NCI-H82 (cell line): ENCODE results near the gene ITGB3.
A peak's percentile ranks its signal among the peaks of the same experiment; 100 is the strongest.

Source experiments
- DNase-seq: peaks from one replicate; lab custom pipeline; 2025; lab: John Stamatoyannopoulos, UW

ITGB3 gene

DNA sequence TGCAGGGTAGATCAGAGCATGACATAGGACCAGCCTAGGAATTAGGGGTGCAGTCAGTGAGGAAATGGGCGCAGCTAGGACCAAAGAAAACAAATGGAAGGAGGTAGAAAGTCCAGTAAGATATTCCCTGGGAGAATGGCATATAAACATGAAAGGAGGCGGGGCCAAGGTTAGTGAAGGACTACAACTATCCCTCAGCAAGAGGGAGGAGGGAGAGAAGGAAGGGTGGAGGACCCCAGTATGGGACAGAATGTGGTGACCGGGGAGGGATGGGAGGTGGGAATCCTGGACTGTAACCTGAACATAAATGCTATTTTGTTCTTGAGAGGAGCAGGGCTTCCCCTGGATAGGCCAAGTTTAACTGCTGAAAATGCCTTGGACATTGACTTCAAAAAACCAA is 22.8 kb downstream of the ITGB3 start:
- no peak for DNase-seq

DNA sequence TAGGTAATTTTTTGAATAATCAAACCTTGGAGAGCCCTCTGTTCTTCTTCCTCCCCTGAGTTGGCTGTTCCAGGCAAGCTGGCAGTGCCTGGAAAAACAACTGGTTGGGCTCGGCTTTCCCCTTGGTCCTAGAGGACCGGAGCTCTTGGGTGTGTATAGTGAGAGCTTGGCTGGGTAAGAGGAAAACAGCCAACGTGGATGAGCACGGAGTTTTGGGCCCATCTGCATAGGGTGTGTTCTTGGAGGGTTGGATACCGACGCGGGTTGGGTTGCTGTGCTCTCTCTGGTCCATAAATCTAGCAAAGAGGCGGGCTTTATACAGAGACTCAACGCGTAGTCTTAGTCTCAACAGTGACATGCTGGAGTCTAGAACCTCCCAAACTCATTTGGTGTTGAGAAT is 23.2 kb downstream of the ITGB3 start:
- peak; percentile 37 for DNase-seq

DNA sequence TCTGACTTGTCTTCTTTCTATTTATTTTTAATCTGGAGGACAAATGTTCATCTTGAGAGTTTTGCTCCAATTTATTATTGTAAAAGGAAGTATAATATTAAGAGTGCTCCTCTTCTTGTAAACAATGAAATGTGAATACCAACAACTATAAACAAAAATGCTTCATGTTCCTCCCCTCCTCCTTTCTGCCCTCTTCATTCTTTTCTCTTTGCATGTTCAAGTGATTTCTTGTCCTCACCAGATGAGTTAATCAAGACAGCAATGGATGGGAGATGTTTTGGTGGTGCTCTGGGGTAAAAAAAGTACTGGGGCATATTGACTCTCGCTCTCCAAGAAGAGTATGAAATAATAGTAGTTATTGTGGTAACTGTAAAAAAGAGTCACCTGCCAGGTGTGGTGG is 24.3 kb downstream of the ITGB3 start:
- DNase-seq: no peak

DNA sequence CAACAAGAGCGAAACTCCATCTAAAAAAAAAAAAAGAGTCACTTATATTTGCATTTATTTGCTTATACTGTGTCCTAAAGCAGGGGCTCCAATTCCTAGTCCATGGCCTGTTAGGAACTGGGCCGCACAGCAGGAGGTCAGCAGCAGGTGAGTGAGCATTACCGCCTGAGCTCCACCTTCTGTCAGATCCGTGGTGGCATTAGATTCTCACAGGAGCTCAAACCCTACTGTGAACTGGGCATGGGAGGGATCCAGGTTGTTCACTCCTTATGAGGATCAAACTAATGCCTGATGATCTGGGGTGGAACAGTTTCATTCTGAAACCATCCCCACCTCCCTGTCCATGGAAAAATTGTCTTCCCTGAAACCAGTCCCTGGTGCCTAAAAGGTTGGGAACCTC is 24.9 kb downstream of the ITGB3 start:
- no peak for DNase-seq

DNA sequence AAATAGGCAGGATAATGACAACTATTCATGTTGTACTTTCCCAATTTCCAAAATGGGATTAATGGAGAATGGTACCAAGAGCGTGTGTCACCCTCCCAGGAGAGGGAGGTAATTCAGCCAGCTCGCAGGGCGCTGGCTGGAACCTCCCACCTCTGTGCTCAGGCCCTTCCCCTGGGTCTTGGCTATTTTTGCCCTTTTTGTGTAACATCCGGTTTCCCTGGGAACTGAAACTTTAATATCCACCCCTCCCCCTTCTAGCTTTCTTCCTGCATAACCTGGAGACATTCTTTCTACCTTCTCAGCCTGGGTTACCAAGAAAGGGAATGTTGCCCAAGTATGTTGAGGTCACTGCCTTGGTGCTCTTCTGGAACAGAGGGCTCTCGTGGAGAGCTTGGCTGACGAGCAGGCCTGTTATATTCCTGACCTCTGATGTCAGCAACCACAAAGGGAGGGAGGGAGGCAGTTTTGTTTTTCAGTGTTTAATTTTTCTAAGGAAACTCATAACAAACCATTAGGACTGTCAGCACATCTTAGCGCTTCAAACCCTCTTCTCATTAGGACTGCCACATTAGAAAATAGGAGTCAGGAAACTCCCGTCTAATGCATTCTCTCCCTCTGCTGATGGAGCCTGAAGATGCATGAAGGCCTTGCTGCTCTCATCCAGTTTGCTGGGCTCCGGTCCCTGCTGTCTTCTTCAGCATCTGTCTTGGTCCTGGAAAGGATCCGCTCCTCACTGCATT is 25.6 kb downstream of the ITGB3 start:
- DNase-seq: no peak

DNA sequence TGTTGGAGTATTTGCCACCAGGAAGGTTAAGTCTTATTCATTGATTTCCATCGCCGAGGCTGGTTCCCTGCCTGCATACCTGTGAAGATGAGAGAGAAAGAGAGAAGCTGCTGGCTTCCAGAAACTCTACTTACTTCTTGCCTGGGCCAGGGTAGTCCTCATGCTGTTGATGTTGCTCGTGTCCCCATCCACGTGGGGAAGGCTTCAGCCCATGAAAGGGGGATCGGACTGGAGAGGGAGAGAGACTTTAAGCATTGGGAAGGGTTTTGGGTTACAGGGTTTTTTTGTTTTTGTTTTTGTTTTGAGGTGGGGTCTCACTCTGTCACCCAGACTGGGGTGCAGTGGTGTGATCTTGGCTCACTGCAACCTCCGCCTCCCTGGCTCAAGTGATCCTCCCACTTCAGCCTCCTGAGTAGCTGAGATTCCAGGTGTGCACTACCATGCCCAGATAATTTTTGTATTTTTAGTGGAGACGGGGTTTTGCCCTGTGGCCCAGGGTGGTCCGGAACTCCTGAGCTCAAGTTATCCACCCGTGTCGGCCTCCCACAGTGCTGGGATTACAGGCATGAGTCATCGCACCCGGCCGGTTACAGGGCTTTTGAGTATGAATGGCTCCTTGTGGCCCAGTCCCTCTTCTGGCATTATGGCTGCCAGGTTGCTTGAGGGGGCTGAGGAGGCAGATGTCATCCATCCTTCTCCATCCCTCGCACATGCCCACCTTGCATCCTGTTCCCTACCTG is 26.6 kb downstream of the ITGB3 start:
- no peak for DNase-seq

DNA sequence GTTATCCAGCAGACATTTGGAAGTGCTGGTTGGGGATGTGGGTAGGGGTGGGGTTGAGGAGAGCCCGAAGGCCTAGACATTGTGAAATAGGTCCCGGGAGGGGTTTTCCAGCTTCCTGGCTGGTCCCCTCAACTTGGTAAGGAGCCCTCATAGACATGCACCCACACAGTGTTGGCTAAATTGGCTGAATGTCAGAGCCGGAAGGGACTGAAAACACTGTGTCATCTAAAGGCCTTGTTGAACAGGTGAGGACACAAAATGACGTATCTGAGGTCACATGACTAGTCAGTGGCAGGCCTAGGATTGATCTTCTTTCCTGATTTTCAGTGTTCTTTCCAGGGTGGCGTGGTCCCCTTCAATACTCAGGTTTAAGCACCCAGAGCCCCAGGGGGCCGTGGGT is 27.6 kb downstream of the ITGB3 start:
- DNase-seq: no peak

DNA sequence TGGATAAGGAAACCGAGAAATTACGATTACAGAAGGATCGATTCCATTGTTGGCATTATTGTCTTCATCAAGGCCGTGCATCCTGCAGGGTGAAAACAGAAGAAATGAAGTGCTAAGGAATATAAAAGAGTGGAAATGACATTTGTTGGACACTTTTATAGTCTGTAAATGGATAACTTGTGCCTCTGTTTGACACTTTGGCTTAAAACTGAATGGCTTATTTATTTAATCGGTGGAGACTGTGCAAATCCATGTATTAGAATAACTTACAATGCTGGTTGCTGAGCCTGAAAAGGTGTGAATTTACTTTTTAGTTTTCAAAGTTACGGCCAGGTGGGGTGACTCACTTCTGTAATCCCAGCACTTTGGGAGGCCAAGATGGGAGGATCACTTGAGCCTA is 31.4 kb downstream of the ITGB3 start:
- no peak for DNase-seq

DNA sequence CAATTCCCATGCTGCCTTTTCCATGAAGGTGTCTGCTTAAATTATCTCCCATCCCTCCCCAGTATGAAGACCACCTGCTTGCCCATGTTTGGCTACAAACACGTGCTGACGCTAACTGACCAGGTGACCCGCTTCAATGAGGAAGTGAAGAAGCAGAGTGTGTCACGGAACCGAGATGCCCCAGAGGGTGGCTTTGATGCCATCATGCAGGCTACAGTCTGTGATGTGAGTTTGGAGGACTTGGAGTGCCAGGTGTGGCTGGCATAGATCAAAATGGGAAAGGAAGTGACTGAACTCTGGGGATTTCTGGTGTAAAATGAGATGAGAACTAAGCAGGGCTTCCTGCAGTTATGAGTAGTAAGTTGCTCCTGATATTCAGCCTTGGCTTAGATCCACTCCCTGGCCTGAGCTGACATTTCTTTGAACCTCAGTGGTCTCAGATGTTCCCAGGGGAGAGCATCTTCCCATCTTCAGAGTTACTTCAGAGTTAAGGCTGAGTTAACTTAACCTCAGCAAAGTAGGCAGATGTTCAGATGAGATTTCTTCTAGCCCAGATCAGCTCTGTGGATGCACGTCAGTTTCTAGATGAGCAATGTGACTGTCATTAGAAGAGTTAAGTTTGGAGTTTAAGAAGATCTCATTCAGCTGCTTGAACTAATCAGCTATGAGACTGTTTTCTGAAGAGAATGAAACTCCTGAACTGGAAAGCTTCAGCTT is 32.7 kb downstream of the ITGB3 start:
- DNase-seq: no peak

DNA sequence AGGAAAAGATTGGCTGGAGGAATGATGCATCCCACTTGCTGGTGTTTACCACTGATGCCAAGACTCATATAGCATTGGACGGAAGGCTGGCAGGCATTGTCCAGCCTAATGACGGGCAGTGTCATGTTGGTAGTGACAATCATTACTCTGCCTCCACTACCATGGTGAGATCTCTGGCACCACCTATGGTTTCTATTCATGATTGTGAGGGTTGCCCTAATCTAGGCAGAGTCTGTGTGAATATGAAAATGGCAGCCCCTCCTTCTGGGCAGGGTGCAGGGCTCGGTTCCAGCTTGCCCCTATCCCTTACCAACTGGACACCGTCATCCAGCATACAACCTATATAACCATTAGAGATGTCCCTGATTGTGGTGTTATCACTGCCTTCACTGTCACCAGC is 33.4 kb downstream of the ITGB3 start:
- DNase-seq: no peak

DNA sequence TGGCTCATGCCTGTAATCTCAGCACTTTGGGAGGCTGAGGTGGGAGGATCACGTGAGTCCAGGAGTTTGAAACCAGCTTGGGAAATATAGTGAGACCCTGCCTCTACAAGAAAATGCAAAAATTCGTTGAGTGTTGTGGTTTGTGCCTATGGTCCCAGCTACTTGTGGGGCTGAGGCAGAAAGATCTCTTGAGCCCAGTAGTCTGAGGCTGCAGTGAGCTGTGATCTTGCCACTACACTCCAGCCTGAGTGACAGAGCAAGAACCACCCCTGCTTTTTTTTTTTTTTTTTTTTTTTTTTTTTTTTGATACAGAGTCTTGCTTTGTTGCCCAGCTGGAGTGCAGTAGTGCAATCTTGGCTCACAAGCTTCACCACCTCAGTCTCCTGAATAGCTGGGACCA is 34.0 kb downstream of the ITGB3 start:
- DNase-seq: no peak

DNA sequence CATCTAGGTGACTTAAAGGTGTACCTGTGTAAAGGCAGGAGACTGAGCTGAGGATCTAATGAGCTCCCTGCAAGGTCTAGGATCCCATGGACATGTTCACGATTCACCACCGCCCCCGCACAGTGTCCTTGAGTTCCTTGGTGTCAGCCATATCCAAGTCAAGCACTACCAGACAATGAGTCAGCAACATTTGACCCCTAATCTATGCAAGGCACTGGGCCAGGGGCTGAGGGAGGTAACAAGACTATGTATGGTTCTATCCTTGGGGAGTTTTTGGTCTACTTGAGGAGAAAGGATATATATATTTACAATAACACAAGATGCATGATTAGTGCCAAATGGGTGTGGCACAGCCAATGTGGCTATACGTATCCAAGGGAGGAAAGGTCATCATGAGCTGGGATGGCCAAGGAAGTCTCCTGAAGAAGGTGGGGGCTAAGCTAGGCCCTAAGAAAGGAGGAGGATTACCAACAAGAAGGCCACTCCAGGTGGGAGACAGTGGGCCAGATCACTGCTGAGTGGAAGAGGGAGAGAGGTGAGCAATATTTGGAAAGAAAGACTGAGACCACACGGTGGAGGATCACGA is 35.0 kb downstream of the ITGB3 start:
- DNase-seq: no peak

DNA sequence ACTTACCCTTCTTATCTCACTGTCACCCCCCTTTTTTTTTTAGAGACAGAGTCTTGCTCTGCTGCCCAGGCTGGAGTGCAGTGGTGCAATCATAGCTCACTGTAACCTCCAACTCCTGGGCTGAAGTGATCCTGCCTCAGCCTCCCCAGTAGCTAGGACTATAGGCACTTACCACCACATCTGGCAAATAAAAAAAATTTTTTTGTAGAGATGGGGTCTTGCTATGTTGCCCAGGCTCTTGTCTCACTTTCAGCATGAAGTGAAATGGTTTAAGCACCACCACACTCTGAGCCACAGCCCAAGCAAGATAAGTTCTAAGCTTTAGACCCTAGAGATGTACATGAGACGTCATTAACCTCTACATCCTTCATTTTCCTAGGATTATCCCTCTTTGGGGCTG is 35.7 kb downstream of the ITGB3 start:
- no peak for DNase-seq

DNA sequence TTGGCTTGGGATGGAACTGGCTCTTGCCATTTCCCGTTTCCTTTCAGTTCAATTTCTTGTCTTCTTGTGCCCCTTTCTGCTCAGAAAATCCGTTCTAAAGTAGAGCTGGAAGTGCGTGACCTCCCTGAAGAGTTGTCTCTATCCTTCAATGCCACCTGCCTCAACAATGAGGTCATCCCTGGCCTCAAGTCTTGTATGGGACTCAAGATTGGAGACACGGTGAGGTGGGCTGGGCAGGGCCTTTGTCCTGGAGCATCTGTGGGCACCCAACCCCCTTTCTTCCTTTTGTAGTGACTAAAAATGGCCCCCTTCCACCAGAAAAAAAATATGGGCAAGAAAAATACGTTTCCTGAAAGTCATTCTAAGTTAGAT is 37.2 kb downstream of the ITGB3 start:
- DNase-seq: no peak

DNA sequence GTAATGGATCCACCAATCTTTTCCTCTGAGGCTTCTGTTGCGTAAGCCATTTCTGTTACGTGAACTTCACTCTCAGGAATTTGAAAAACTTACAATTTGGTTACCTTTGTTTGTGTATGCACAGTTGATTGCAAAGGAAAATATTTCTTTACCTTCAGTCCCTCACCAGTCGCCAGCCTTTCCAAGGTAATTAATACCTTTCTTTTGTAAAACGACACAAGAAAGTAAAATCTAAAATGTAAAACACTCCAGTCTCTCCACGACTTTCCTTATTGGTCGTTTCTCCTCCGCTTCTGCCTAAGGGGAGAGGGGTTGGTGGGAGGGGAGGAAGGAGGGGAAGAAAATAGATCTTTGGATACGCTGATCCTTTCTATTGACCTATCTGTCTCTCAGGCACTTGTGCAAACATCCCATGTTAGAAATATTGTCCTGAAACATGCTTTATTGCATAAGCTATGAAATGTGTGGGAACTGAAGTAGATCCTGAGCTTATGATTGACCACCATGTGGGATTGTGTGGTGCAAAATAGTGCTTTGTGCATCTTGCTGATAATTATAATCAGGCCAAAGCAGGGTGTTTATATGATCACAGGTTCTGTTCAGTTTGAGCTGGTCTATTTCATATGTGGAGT is 37.7 kb downstream of the ITGB3 start:
- DNase-seq: no peak

DNA sequence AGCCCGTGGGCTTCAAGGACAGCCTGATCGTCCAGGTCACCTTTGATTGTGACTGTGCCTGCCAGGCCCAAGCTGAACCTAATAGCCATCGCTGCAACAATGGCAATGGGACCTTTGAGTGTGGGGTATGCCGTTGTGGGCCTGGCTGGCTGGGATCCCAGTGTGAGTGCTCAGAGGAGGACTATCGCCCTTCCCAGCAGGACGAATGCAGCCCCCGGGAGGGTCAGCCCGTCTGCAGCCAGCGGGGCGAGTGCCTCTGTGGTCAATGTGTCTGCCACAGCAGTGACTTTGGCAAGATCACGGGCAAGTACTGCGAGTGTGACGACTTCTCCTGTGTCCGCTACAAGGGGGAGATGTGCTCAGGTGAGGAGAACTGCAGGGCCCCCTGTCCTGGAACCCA is 38.6 kb downstream of the ITGB3 start:
- no peak for DNase-seq

DNA sequence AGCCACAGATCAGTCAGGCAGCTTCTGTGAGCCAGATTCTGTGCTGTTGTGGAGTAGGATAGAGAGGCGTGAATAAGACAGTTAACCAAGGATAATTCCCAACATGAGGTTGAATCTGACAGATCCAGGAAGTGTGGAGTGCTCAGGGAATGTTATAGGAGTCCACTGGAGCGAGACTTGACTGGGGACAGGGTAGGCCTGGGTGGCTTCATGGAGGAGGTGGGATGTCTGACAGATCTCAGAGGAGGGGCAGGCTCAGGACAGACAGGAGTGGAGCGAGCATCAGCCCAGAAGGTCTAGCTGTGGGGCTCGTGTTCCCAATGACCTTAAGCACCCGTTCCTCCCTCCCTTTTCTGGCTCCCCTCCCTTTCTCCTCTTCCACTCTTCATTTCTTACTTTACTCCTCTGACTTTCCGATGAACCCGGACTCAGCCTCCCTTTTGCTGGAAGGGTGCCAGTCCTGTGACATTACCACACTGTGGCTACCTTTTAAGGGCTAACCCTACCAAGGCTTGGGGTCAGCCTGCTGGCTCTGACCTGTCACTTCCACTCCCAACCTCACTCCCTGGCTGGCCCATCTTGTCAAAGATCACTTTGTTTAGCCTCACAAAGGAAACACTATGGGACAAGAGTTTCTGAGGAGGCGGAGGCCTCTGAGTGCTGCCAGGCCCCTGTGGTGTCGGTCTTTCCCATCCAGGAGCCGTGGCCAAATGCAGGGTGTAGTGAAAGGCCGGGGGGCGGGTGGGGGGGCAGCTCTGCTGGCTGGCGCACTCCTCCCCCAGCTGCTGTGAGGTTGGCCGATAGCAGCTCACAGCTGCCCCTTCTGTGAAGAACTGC is 41.6 kb downstream of the ITGB3 start:
- DNase-seq: no peak

DNA sequence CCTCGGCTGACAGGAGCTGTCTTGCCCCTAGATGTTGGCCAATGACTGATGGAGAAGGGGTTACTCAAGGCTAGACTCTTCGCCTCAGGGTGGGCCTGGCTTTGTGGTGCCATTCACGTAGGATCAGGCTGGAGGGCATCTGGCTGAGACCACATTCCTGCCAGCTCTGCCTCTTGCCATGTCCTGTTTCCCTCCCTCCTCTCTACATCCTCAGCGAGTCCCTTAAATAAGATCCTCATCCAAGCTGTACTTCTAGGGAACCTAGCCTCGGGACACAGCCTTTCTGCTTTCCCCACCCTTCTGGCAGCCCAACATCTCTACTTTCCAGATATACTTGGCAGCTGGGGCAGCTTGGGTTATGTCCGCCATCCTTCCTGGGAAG is 42.2 kb downstream of the ITGB3 start:
- DNase-seq: no peak

DNA sequence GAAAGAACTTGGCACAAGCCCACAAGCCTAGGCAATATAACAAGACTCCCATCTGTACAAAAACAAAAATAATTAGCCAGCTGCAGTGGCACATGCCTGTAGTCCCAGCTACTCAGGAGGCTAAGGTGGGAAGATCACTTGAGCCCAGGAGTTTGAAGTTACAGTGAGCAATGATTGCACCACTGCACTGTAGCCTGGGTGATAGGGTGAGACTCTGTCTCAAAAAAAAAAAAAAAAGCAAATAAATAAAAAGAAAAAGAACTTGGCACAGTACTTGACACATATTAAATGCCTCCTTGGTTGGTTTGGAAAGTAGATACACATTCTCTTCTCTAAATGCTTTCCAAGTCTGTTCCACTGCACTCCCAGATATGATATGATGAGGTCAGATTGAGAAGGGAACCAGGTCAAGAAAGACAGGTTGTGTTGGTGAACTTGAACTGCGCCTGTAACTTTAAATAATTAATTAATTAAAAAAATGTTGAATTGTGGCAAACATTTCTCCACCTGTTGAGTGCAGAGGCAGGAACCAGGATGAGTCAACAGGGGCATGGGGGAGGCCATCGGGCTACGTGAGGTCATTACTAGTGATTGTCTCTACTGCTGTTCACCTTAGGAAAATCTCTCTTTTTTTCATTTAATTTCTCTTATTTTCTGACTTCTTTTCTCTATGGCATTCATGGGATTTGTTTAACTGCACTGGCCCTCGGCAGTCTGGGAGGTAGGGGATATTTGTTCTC is 44.2 kb downstream of the ITGB3 start:
- DNase-seq: no peak

DNA sequence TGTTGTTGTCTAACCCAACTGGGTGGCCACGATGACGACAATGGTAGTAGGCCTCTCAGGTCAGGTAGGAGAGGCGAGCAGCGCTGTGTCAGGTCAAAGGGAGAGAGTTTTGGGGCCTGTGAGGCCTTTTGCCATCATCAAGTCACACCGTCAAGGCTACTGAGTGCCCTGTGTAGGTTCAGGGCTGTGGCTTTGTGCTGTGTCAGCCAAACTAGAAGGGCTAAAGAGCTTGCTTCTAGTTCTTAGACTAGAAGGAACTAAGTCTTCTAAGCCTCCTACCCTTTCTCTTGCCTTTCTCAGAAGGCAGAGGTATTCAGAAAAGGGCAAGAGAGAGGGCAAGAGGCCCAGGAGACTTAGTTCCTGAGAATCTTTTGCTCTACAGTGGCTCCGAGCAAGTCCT is 45.1 kb downstream of the ITGB3 start:
- DNase-seq: no peak
